ENCODE results near the gene ACTRT2.

The ACTRT2 gene

GRCh38 chr1:3024019-3024418 lies 2.8 kb downstream of the ACTRT2 start:
- Histone ChIP-seq H3K27me3 (ENCODE audit: low read length) (no peaks in the 10 kb centered on the region), H3F3A (ENCODE audit: insufficient read depth) (no peaks in the 10 kb centered on the region), H3K9ac (ENCODE audit: low read length) (no peak overlapping the region), H4K20me1 (ENCODE audit: low read depth, low read length) (no peaks in the 10 kb centered on the region), H3K9me2 (replicated peaks; ENCODE audit: insufficient read depth, low read length) (no peaks in the 10 kb centered on the region), H3K79me2 (ENCODE audit: insufficient read depth, low read length) (no peaks in the 10 kb centered on the region), H3K4me2 (ENCODE audit: low read depth, low read length, poor library complexity, severe bottlenecking) (no peak overlapping the region), H3K36me3 (ENCODE audit: low read length) (no peaks in the 10 kb centered on the region), H3K27ac (ENCODE audit: low read depth, low read length) (no peak overlapping the region), H3K9me3 (ENCODE audit: insufficient read depth, low read length) (no peaks in the 10 kb centered on the region), H3K4me3 (ENCODE audit: insufficient read depth, low read length, poor library complexity, severe bottlenecking) (no peak overlapping the region), H2AFZ (ENCODE audit: low read depth, low read length, severe bottlenecking) (no peak overlapping the region)
- TF ChIP-seq EZH2phosphoT487 (conservative IDR thresholded peaks at IDR 0.05; ENCODE audit: low read length) (no peak), CTCF (IDR thresholded peaks at IDR 0.05; ENCODE audit: insufficient read depth, low read length, poor library complexity, severe bottlenecking) (no peak)

- no peaks in the 10 kb centered on the region for H3K27me3 ChIP-seq (ENCODE audit: low read length)
- no peaks in the 10 kb centered on the region for H3K36me3 ChIP-seq (ENCODE audit: low read length)
- H4K20me1 ChIP-seq (ENCODE audit: low read depth, low read length): no peaks in the 10 kb centered on the region
- H3K9me2 ChIP-seq (replicated peaks; ENCODE audit: insufficient read depth, low read length): no peaks in the 10 kb centered on the region
- H3K4me2 ChIP-seq (ENCODE audit: low read depth, low read length, poor library complexity, severe bottlenecking): no peak overlapping the region
- no peak overlapping the region for H3K9ac ChIP-seq (ENCODE audit: low read length)
- no peaks in the 10 kb centered on the region for H3K79me2 ChIP-seq (ENCODE audit: insufficient read depth, low read length)
- no peak overlapping the region for H3K4me3 ChIP-seq (ENCODE audit: insufficient read depth, low read length, poor library complexity, severe bottlenecking)
- no peaks in the 10 kb centered on the region for H3F3A ChIP-seq (ENCODE audit: insufficient read depth)
- no peak overlapping the region for H3K27ac ChIP-seq (ENCODE audit: low read depth, low read length)
- no peak for TF ChIP-seq CTCF (IDR thresholded peaks at IDR 0.05; ENCODE audit: insufficient read depth, low read length, poor library complexity, severe bottlenecking)
- TF ChIP-seq EZH2phosphoT487 (conservative IDR thresholded peaks at IDR 0.05; ENCODE audit: low read length): no peak
- no peaks in the 10 kb centered on the region for H3K9me3 ChIP-seq (ENCODE audit: insufficient read depth, low read length)
- no peak overlapping the region for H2AFZ ChIP-seq (ENCODE audit: low read depth, low read length, severe bottlenecking)
Observed at GRCh38 chr1:3024588-3024987, 3.3 kb downstream of the ACTRT2 start.

- TF ChIP-seq CTCF (IDR thresholded peaks at IDR 0.05; ENCODE audit: insufficient read depth, low read length, poor library complexity, severe bottlenecking): no peak
- no peak for TF ChIP-seq EZH2phosphoT487 (conservative IDR thresholded peaks at IDR 0.05; ENCODE audit: low read length)
- Histone ChIP-seq H3K27me3 (ENCODE audit: low read length) (no peaks in the 10 kb centered on the region), H4K20me1 (ENCODE audit: low read depth, low read length) (no peaks in the 10 kb centered on the region)
Observed at GRCh38 chr1:3026124-3026523, 4.9 kb downstream of the ACTRT2 start.

More at GRCh38 chr1:3026124-3026523, 4.9 kb downstream of the ACTRT2 start:
- Histone ChIP-seq H3K79me2 (ENCODE audit: insufficient read depth, low read length) (no peaks in the 10 kb centered on the region), H3K9ac (ENCODE audit: low read length) (no peak overlapping the region), H3F3A (ENCODE audit: insufficient read depth) (no peaks in the 10 kb centered on the region), H3K27ac (ENCODE audit: low read depth, low read length) (no peak overlapping the region), H3K4me3 (ENCODE audit: insufficient read depth, low read length, poor library complexity, severe bottlenecking) (no peak overlapping the region), H3K9me2 (replicated peaks; ENCODE audit: insufficient read depth, low read length) (no peaks in the 10 kb centered on the region), H2AFZ (ENCODE audit: low read depth, low read length, severe bottlenecking) (no peak overlapping the region), H3K9me3 (ENCODE audit: insufficient read depth, low read length) (no peaks in the 10 kb centered on the region), H3K4me2 (ENCODE audit: low read depth, low read length, poor library complexity, severe bottlenecking) (no peak overlapping the region), H3K36me3 (ENCODE audit: low read length) (no peaks in the 10 kb centered on the region)
